Left lung (tissue), 10 donors: ENCODE measurements around the gene LRCH3. TPM values are rescaled to one million over a fixed set of nuclear protein-coding genes. Genes with fewer than 3 reads are reported as not detected.

Experiments
- ATAC-seq: fragments of 200-7000 bp; cut with Tn5 transposase; one replicate; pipeline ENCODE4 v1.9.1; 2020; ENCODE audit warnings: moderate library complexity
- DNase-seq, 4 donors: peaks; one replicate each; pipeline ENCODE4 v3.0.0-alpha.2; 2013 to 2020
- H3K27ac ChIP-seq, 2 donors: fragments of 200-600 bp; sonication (generic) in 1 of 2; one replicate each; pipeline versions ENCODE4 v1.5.0 to v1.8.0; 2020 to 2021
- H3K27me3 ChIP-seq, 2 donors: fragments of 200-600 bp; sonication (generic) in 1 of 2; one replicate each; pipeline versions ENCODE4 v1.5.0 to v1.8.0; 2020 to 2021
- H3K36me3 ChIP-seq, 2 donors: fragments of 200-600 bp; sonication (generic) in 1 of 2; one replicate each; pipeline versions ENCODE4 v1.5.0 to v1.8.0; 2020 to 2021
- H3K4me1 ChIP-seq, 2 donors: fragments of 200-600 bp; one replicate each; pipeline ENCODE4 v1.8.0; 2021
- H3K4me3 ChIP-seq, 2 donors: fragments of 200-600 bp; sonication (generic) in 1 of 2; one replicate each; pipeline versions ENCODE4 v1.5.0 to v1.8.0; 2020 to 2021; ENCODE audit warnings: mild to moderate bottlenecking in 1 of 2
- H3K9me3 ChIP-seq, 2 donors: fragments of 200-600 bp; sonication (generic) in 1 of 2; one replicate each; pipeline versions ENCODE4 v1.5.0 to v1.8.0; 2020 to 2021
- CTCF ChIP-seq, 2 donors: fragments of 200-600 bp; sonication (generic) in 1 of 2; IDR thresholded peaks; one replicate each; pipeline versions ENCODE4 v1.5.0 to v1.8.0; 2021; ENCODE audit warnings: antibody characterized with exemption in 2 of 2
- intact Hi-C, 2 donors: fragments of 100-400 bp; cut with DNase I; formaldehyde crosslinking; loops; one replicate each; pipeline versions ENCODE4 v1.11.2 to v1.14.2; 2022
- polyA plus RNA-seq, 6 donors: library from polyadenylated mRNA; unstranded; fragments of 120-200 nt; gene quantifications; one replicate each; pipeline ENCODE4 v1.2.1, GENCODE V29; 2013; ENCODE audit not compliant: insufficient read length in 6 of 6
- total RNA-seq, 2 donors: library from RNA; stranded (reverse); fragmentation: NEBNext Ultra II Directional; extraction: Animal tissue kit (Norgen Biotek cat#: 25700); gene quantifications; one replicate each; pipeline ENCODE4 v1.2.1, GENCODE V29; 2021
- donor health status: DM: no; HTN: yes; CAD: no.
- donor health status: DM: no; HTN: no; CAD: no.

LRCH3 gene
- total and polyA plus RNA-seq, 8 donors, result 36.8 to 66.3 (median 54.2) TPM

GRCh38 chr3:197856199-197856816, 65.3 kb downstream of the LRCH3 start:
- Histone ChIP-seq H3K9me3 (no peaks in the 10 kb centered on the region), H3K4me3 (no peak overlapping the region), H3K27ac (no peak overlapping the region), H3K27me3 (no peaks in the 10 kb centered on the region), H3K4me1 (no peaks in the 10 kb centered on the region), H3K36me3 (peaks cover 0 to 59% of the 10 kb centered on the region in 2 donors)
- ATAC-seq (no peak), DNase-seq (no peak)
- intact Hi-C loops, result no loop called here
- TF ChIP-seq CTCF (IDR thresholded peaks at IDR 0.05), result no peak

GRCh38 chr3:197858133-197858532, 67.1 kb downstream of the LRCH3 start:
- intact Hi-C loops, result no loop called here
- no peaks in the 10 kb centered on the region for H3K9me3 ChIP-seq
- TF ChIP-seq CTCF (IDR thresholded peaks at IDR 0.05), result no peak
- no peak overlapping the region for H3K27ac ChIP-seq
- H3K27me3 ChIP-seq, result no peaks in the 10 kb centered on the region
- DNase-seq (no peak), ATAC-seq (no peak)
- no peak overlapping the region for H3K4me3 ChIP-seq
- H3K4me1 ChIP-seq, result no peaks in the 10 kb centered on the region
- H3K36me3 ChIP-seq, result peaks cover 0 to 42% of the 10 kb centered on the region in 2 donors

GRCh38 chr3:197858598-197858997, 67.5 kb downstream of the LRCH3 start:
- H3K27ac ChIP-seq, result no peak overlapping the region
- DNase-seq (no peak), ATAC-seq (no peak)
- H3K4me1 ChIP-seq, result no peaks in the 10 kb centered on the region
- intact Hi-C loops, result no loop called here
- no peak for TF ChIP-seq CTCF (IDR thresholded peaks at IDR 0.05)
- H3K4me3 ChIP-seq, result no peak overlapping the region
- no peaks in the 10 kb centered on the region for H3K27me3 ChIP-seq
- no peaks in the 10 kb centered on the region for H3K9me3 ChIP-seq
- H3K36me3 ChIP-seq, result peaks cover 0 to 38% of the 10 kb centered on the region in 2 donors

GRCh38 chr3:197866035-197866434, 75.0 kb downstream of the LRCH3 start:
- Histone ChIP-seq H3K9me3 (no peaks in the 10 kb centered on the region), H3K27ac (no peak overlapping the region), H3K27me3 (no peaks in the 10 kb centered on the region), H3K4me1 (no peaks in the 10 kb centered on the region), H3K4me3 (no peak overlapping the region), H3K36me3 (peaks cover 0 to 54% of the 10 kb centered on the region in 2 donors)
- no peak for TF ChIP-seq CTCF (IDR thresholded peaks at IDR 0.05)
- intact Hi-C loops, result no loop called here
- no peak for DNase-seq
- no peak for ATAC-seq

GRCh38 chr3:197873329-197873728, 82.3 kb downstream of the LRCH3 start:
- H3K4me3 ChIP-seq, result no peak overlapping the region
- peaks cover 0 to 81% of the 10 kb centered on the region in 2 donors for H3K36me3 ChIP-seq
- intact Hi-C loops, result no loop called here
- DNase-seq, result no peak
- no peak for ATAC-seq
- H3K27ac ChIP-seq, result no peak overlapping the region
- no peaks in the 10 kb centered on the region for H3K27me3 ChIP-seq
- no peaks in the 10 kb centered on the region for H3K9me3 ChIP-seq
- TF ChIP-seq CTCF (IDR thresholded peaks at IDR 0.05), result no peak
- H3K4me1 ChIP-seq, result peaks cover 0 to 3% of the 10 kb centered on the region in 2 donors
